SK-N-SH treated with all-trans-retinoic acid at 6 μM for 48 hours (cell line): ENCODE results near the gene RAE1.

Source experiments
- ATAC-seq: fragments of 200-7000 bp; cut with Tn5 transposase; 3 replicates; pipeline ENCODE4 v1.9.1; 2020; ENCODE audit warnings: mild to moderate bottlenecking, moderate library complexity
- ARNTL ChIP-seq: fragments of 450-650 bp; formaldehyde crosslinking; IDR thresholded peaks from 2 replicates; pipeline ENCODE4 v1.5.0; 2020; ENCODE audit warnings: low read depth, mild to moderate bottlenecking, moderate library complexity, borderline replicate concordance
- BACH2 ChIP-seq: fragments of 250-450 bp; sonication (Bioruptor Pico); IDR thresholded peaks from 2 replicates; pipeline ENCODE4 v1.9.0; 2021; ENCODE audit warnings: mild to moderate bottlenecking, borderline replicate concordance
- CSDC2 ChIP-seq: fragments of 250-450 bp; sonication (Bioruptor Pico); IDR thresholded peaks from 2 replicates; pipeline ENCODE4 v1.5.0; 2020; ENCODE audit warnings: mild to moderate bottlenecking, moderate library complexity
- ESRRG ChIP-seq: fragments of 250-450 bp; sonication (Bioruptor Pico); IDR thresholded peaks from 2 replicates; pipeline ENCODE4 v1.6.1; 2021; ENCODE audit warnings: mild to moderate bottlenecking
- GLIS3 ChIP-seq: fragments of 250-450 bp; sonication (Bioruptor Pico); IDR thresholded peaks from 2 replicates; pipeline ENCODE4 v1.5.0; 2020; ENCODE audit warnings: mild to moderate bottlenecking, moderate library complexity
- ISL1 ChIP-seq: fragments of 250-450 bp; sonication (Bioruptor Pico); IDR thresholded peaks from 2 replicates; pipeline ENCODE4 v2.1.2; 2022; ENCODE audit warnings: mild to moderate bottlenecking, moderate library complexity
- PPARA ChIP-seq: fragments of 250-450 bp; sonication (Bioruptor Pico); IDR thresholded peaks from 2 replicates; pipeline ENCODE4 v1.5.0; 2020; ENCODE audit warnings: mild to moderate bottlenecking, borderline replicate concordance
- RARB ChIP-seq: fragments of 250-450 bp; sonication (Bioruptor Pico); IDR thresholded peaks from 2 replicates; pipeline ENCODE4 v1.8.0; 2021; ENCODE audit warnings: mild to moderate bottlenecking, moderate library complexity
- SNAI2 ChIP-seq: fragments of 250-450 bp; sonication (Bioruptor Pico); IDR thresholded peaks from 2 replicates; pipeline ENCODE4 v1.5.0; 2020; ENCODE audit warnings: mild to moderate bottlenecking, moderate library complexity
- TCF4 ChIP-seq: fragments of 250-450 bp; sonication (Bioruptor Pico); IDR thresholded peaks from 2 replicates; pipeline ENCODE4 v1.8.0; 2021; ENCODE audit warnings: mild to moderate bottlenecking, moderate library complexity, borderline replicate concordance
- ZC3H10 ChIP-seq: fragments of 250-450 bp; sonication (Bioruptor Pico); IDR thresholded peaks from 2 replicates; pipeline ENCODE4 v1.5.1; 2021; ENCODE audit warnings: mild to moderate bottlenecking, moderate library complexity
- ZFP3 ChIP-seq: fragments of 250-450 bp; sonication (Bioruptor Pico); IDR thresholded peaks from 2 replicates; pipeline ENCODE4 v1.5.0; 2020; ENCODE audit warnings: mild to moderate bottlenecking, moderate library complexity
- ZFP30 ChIP-seq: fragments of 450-650 bp; formaldehyde crosslinking; IDR thresholded peaks from 2 replicates; pipeline ENCODE4 v1.5.0; 2022; ENCODE audit warnings: mild to moderate bottlenecking, moderate library complexity
- ZNF565 ChIP-seq: fragments of 450-650 bp; formaldehyde crosslinking; conservative IDR thresholded peaks from 2 replicates; pipeline ENCODE4 v1.5.0; 2020; ENCODE audit warnings: low read depth, mild to moderate bottlenecking, moderate library complexity
- ZNF70 ChIP-seq: fragments of 450-650 bp; formaldehyde crosslinking; IDR thresholded peaks from 2 replicates; pipeline ENCODE4 v1.5.0; 2020; ENCODE audit warnings: mild to moderate bottlenecking, moderate library complexity
- ZNF8 ChIP-seq: fragments of 450-650 bp; formaldehyde crosslinking; IDR thresholded peaks from 2 replicates; pipeline ENCODE4 v1.5.0; 2020; ENCODE audit warnings: mild to moderate bottlenecking, moderate library complexity
- TF ChIP-seq, protein P1 (sequence below): fragments of 250-450 bp; sonication (Bioruptor Pico); IDR thresholded peaks from 2 replicates; pipeline ENCODE4 v1.5.0; 2020; ENCODE audit warnings: mild to moderate bottlenecking, moderate library complexity
- TF ChIP-seq, protein P2 (sequence below): fragments of 250-450 bp; sonication (Bioruptor Pico); IDR thresholded peaks from 2 replicates; pipeline ENCODE4 v1.8.0; 2020; ENCODE audit warnings: mild to moderate bottlenecking, moderate library complexity, borderline replicate concordance
- TF ChIP-seq, protein P3 (sequence below): fragments of 250-450 bp; sonication (Bioruptor Pico); IDR thresholded peaks from 2 replicates; pipeline ENCODE4 v1.5.1; 2020; ENCODE audit warnings: low read depth, mild to moderate bottlenecking, moderate library complexity
- TF ChIP-seq, protein P4 (sequence below): fragments of 250-450 bp; sonication (Bioruptor Pico); IDR thresholded peaks from 2 replicates; pipeline ENCODE4 v1.5.1; 2021; ENCODE audit warnings: mild to moderate bottlenecking, moderate library complexity
- TF ChIP-seq, protein P5 (sequence below): fragments of 250-450 bp; sonication (Bioruptor Pico); IDR thresholded peaks from 2 replicates; pipeline ENCODE4 v1.8.0; 2021; ENCODE audit warnings: low read depth, mild to moderate bottlenecking, moderate library complexity, borderline replicate concordance

The RAE1 gene

DNA sequence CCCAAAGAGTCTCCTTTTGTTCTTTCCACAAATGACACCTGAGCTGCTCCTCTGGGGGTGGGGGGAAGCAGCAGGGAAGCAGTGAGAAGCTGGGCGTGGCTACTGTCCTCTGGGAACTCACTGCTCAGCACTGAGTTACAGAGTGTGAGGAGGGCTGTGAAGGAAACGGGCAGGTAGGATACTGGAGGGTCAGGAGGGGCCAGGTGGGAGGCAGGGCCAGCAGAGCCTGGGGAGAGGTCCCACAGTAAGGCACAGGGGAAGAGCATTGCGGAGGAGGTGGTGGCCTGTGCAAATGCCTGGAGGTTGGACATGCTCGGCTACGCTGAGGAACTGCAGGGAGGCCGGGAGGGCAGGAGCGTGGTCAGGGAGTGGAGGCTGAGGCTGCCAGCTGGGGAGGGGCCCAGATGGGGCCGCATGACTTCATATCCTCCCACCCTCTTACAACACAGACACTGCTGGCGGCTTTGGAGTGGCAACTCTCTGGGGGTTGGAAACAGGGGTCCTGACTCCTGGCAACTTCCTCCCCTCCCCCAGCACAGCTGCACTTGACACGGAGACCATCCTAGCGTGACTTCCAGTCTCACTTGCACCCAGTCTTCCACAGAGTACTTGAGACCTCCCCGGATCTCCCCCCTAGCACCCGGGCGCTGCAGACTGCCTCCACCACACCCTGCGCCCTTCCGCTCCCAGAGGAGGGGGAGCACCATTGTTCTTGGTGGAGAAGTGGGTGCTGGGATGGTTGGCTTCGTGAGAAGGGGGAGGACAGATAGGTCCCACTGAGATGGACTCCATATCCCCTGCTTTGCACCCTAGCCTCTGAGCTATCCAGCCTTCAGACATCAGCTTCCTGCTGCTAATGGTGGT is 74.3 kb downstream of the RAE1 start:
- TF ChIP-seq ZFP3, result no peak
- TF ChIP-seq ESRRG (CRISPR knock-in tag), result no peak
- no peak for TF ChIP-seq BACH2 (CRISPR knock-in tag)
- TF ChIP-seq PPARA, result no peak
- no peak for TF ChIP-seq ARNTL (CRISPR knock-in tag)
- TF ChIP-seq GLIS3, result no peak
- ATAC-seq, result no peak

DNA sequence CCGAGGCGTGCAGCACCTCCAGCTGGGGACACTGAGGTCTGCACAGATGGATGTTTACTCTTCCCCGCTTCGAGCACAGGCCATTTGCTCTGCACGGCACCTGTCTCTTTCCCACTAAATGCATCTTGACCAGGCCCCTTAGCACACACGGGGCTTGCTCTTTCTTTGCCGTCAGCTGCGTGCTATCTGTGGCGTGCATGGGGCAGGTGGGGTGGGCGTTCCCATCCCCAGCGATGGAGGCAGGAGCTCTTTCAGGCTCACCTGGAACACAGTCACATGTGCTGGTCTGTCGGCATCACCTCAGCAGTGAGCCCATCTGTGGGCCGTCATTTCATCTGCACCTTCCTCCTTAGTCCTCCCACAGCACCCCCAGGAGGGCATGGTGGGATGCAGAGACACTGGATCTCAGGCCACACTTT is 75.2 kb downstream of the RAE1 start:
- TF ChIP-seq, protein P1, sequence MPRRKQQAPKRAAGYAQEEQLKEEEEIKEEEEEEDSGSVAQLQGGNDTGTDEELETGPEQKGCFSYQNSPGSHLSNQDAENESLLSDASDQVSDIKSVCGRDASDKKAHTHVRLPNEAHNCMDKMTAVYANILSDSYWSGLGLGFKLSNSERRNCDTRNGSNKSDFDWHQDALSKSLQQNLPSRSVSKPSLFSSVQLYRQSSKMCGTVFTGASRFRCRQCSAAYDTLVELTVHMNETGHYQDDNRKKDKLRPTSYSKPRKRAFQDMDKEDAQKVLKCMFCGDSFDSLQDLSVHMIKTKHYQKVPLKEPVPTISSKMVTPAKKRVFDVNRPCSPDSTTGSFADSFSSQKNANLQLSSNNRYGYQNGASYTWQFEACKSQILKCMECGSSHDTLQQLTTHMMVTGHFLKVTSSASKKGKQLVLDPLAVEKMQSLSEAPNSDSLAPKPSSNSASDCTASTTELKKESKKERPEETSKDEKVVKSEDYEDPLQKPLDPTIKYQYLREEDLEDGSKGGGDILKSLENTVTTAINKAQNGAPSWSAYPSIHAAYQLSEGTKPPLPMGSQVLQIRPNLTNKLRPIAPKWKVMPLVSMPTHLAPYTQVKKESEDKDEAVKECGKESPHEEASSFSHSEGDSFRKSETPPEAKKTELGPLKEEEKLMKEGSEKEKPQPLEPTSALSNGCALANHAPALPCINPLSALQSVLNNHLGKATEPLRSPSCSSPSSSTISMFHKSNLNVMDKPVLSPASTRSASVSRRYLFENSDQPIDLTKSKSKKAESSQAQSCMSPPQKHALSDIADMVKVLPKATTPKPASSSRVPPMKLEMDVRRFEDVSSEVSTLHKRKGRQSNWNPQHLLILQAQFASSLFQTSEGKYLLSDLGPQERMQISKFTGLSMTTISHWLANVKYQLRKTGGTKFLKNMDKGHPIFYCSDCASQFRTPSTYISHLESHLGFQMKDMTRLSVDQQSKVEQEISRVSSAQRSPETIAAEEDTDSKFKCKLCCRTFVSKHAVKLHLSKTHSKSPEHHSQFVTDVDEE (CRISPR knock-in tag), result no peak
- TF ChIP-seq, protein P2, sequence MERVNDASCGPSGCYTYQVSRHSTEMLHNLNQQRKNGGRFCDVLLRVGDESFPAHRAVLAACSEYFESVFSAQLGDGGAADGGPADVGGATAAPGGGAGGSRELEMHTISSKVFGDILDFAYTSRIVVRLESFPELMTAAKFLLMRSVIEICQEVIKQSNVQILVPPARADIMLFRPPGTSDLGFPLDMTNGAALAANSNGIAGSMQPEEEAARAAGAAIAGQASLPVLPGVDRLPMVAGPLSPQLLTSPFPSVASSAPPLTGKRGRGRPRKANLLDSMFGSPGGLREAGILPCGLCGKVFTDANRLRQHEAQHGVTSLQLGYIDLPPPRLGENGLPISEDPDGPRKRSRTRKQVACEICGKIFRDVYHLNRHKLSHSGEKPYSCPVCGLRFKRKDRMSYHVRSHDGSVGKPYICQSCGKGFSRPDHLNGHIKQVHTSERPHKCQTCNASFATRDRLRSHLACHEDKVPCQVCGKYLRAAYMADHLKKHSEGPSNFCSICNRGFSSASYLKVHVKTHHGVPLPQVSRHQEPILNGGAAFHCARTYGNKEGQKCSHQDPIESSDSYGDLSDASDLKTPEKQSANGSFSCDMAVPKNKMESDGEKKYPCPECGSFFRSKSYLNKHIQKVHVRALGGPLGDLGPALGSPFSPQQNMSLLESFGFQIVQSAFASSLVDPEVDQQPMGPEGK (CRISPR knock-in tag), result no peak
- TF ChIP-seq ZFP3 (no peak), GLIS3 (no peak), CSDC2 (CRISPR knock-in tag) (no peak), TCF4 (CRISPR knock-in tag) (no peak), ISL1 (CRISPR knock-in tag) (no peak), ZNF8 (CRISPR knock-in tag) (no peak), ESRRG (CRISPR knock-in tag) (no peak), SNAI2 (CRISPR knock-in tag) (no peak), RARB (CRISPR knock-in tag) (no peak), ZFP30 (CRISPR knock-in tag) (no peak), ARNTL (CRISPR knock-in tag) (no peak), ZC3H10 (CRISPR knock-in tag) (no peak), ZNF565 (CRISPR knock-in tag) (no peak), ZNF70 (CRISPR knock-in tag) (no peak), PPARA (no peak)
- TF ChIP-seq, protein P3, sequence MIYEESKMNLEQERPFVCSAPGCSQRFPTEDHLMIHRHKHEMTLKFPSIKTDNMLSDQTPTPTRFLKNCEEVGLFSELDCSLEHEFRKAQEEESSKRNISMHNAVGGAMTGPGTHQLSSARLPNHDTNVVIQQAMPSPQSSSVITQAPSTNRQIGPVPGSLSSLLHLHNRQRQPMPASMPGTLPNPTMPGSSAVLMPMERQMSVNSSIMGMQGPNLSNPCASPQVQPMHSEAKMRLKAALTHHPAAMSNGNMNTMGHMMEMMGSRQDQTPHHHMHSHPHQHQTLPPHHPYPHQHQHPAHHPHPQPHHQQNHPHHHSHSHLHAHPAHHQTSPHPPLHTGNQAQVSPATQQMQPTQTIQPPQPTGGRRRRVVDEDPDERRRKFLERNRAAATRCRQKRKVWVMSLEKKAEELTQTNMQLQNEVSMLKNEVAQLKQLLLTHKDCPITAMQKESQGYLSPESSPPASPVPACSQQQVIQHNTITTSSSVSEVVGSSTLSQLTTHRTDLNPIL (CRISPR knock-in tag), result no peak
- TF ChIP-seq, protein P4, sequence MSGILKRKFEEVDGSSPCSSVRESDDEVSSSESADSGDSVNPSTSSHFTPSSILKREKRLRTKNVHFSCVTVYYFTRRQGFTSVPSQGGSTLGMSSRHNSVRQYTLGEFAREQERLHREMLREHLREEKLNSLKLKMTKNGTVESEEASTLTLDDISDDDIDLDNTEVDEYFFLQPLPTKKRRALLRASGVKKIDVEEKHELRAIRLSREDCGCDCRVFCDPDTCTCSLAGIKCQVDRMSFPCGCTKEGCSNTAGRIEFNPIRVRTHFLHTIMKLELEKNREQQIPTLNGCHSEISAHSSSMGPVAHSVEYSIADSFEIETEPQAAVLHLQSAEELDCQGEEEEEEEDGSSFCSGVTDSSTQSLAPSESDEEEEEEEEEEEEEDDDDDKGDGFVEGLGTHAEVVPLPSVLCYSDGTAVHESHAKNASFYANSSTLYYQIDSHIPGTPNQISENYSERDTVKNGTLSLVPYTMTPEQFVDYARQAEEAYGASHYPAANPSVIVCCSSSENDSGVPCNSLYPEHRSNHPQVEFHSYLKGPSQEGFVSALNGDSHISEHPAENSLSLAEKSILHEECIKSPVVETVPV (CRISPR knock-in tag), result no peak
- TF ChIP-seq, protein P5, sequence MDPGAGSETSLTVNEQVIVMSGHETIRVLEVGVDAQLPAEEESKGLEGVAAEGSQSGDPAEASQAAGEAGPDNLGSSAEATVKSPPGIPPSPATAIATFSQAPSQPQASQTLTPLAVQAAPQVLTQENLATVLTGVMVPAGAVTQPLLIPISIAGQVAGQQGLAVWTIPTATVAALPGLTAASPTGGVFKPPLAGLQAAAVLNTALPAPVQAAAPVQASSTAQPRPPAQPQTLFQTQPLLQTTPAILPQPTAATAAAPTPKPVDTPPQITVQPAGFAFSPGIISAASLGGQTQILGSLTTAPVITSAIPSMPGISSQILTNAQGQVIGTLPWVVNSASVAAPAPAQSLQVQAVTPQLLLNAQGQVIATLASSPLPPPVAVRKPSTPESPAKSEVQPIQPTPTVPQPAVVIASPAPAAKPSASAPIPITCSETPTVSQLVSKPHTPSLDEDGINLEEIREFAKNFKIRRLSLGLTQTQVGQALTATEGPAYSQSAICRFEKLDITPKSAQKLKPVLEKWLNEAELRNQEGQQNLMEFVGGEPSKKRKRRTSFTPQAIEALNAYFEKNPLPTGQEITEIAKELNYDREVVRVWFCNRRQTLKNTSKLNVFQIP (CRISPR knock-in tag), result no peak
- TF ChIP-seq, all 23 proteins: peak for 0
- no peak for ATAC-seq

DNA sequence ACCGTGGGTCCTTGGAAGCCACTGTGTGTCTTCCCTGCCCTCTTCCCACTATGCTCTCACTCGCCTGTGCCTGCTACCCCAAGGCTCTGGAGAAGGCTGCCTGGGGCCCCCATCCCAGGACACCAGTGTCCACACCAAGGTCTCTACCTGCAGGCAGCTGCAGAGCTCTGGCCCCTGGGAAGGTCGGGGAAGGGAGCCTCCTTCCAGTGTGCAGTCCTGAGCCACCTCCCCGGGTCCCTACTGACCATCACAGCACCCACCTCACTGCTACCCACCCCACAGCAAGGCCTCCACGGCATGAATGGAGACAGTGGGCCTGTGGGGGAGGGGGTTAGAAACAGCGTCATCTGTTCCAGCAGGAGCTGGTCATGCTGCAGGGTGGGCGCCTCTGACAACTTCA is 75.8 kb downstream of the RAE1 start:
- no peak for ATAC-seq
- TF ChIP-seq CSDC2 (CRISPR knock-in tag), result no peak
- TF ChIP-seq, protein P3 (CRISPR knock-in tag), result no peak
- TF ChIP-seq, protein P5 (CRISPR knock-in tag), result no peak
- TF ChIP-seq TCF4 (CRISPR knock-in tag), result no peak
- TF ChIP-seq SNAI2 (CRISPR knock-in tag), result no peak
- no peak for TF ChIP-seq ISL1 (CRISPR knock-in tag)
- TF ChIP-seq, protein P1 (CRISPR knock-in tag), result no peak
